Endodermal cell (in vitro differentiated cells): ENCODE data around the gene ARHGAP25. TPM values are rescaled to one million over a fixed set of nuclear protein-coding genes. Genes with fewer than 3 reads are reported as not detected.

Experiments
- DNase-seq: peaks from one replicate; pipeline ENCODE4 v3.0.0-alpha.2; 2017
- H3K27ac ChIP-seq: 2 replicates; pipeline ENCODE4 v1.5.1; 2013; ENCODE audit warnings: mild to moderate bottlenecking, low read depth, low read length, moderate library complexity
- H3K27me3 ChIP-seq: 2 replicates; pipeline ENCODE4 v1.6.1; 2013; ENCODE audit warnings: mild to moderate bottlenecking, low read length, moderate library complexity; ENCODE audit not compliant: insufficient read depth, control insufficient read depth, poor library complexity, severe bottlenecking
- H3K36me3 ChIP-seq: 2 replicates; pipeline ENCODE4 v1.7.0; 2013; ENCODE audit warnings: mild to moderate bottlenecking, low read length, moderate library complexity; ENCODE audit not compliant: control insufficient read depth, insufficient read depth
- H3K4me1 ChIP-seq: one replicate; pipeline ENCODE4 v1.7.0; 2013; ENCODE audit warnings: low read length; ENCODE audit not compliant: control insufficient read depth, insufficient read depth
- H3K4me3 ChIP-seq: 2 replicates; pipeline ENCODE4 v1.5.1; 2013; ENCODE audit warnings: mild to moderate bottlenecking, low read length, moderate library complexity
- H3K9ac ChIP-seq: 2 replicates; pipeline ENCODE4 v1.6.1; 2013; ENCODE audit warnings: mild to moderate bottlenecking, low read length, moderate library complexity; ENCODE audit not compliant: poor library complexity, severe bottlenecking; ENCODE audit errors: extremely low read depth
- H3K9me3 ChIP-seq: 2 replicates; pipeline ENCODE4 v1.6.1; 2013; ENCODE audit warnings: mild to moderate bottlenecking, low read length, moderate library complexity; ENCODE audit not compliant: control insufficient read depth
- H3K27ac Mint-ChIP-seq: 2 replicates; pipeline ENCODE4 v1.8.0; 2020; ENCODE audit warnings: mixed read lengths
- H3K27me3 Mint-ChIP-seq: 2 replicates; pipeline ENCODE4 v1.8.0; 2021; ENCODE audit warnings: mild to moderate bottlenecking, mixed read lengths; ENCODE audit not compliant: insufficient read depth
- H3K36me3 Mint-ChIP-seq: 2 replicates; pipeline ENCODE4 v1.8.0; 2020; ENCODE audit warnings: low read depth, mixed read lengths
- H3K4me1 Mint-ChIP-seq: 2 replicates; pipeline ENCODE4 v1.8.0; 2020; ENCODE audit warnings: mixed read lengths
- H3K4me3 Mint-ChIP-seq: 2 replicates; pipeline ENCODE4 v1.8.0; 2020; ENCODE audit warnings: mild to moderate bottlenecking, moderate library complexity, mixed read lengths
- H3K9me3 Mint-ChIP-seq: 2 replicates; pipeline ENCODE4 v1.8.0; 2020; ENCODE audit warnings: mild to moderate bottlenecking, mixed read lengths
- CTCF ChIP-seq: fragments of 200-600 bp; sonication (generic); conservative IDR thresholded peaks from 2 replicates; pipeline ENCODE4 v1.5.0; 2021; ENCODE audit warnings: antibody characterized with exemption, mild to moderate bottlenecking
- WGBS, 2 experiments: methylation state at CpG; one replicate each; pipeline versions ENCODE4 v1.1.5 to v1.1.7; 2013; ENCODE audit warnings: missing lambda C conversion rate in 2 of 2, mixed read lengths in 1 of 2; ENCODE audit not compliant: insufficient coverage in 1 of 2, insufficient read length in 1 of 2; 5-methylcytosine and 5-hydroxymethylcytosine counted together
- total RNA-seq, 2 donors: library from RNA; stranded (reverse); fragmentation: NEBNext Ultra II Directional in 1 of 2; extraction: Animal tissue kit (Norgen Biotek cat#: 25700) in 1 of 2; gene quantifications; 2 replicates in 1 of 2; 3 replicates in 1 of 2; pipeline ENCODE4 v1.2.1, GENCODE V29; 2021

Gene ARHGAP25
- total RNA-seq, 2 donors from 2014 or later, result 0.82 to 2.6 TPM

GRCh38 chr2:68727683-68728375, 6.8 kb upstream of the ARHGAP25 start:
- Histone ChIP-seq H3K4me3 (no peak overlapping the region), H3K36me3 (no peaks in the 10 kb centered on the region), H3K9ac (no peak overlapping the region), H3K4me1 (no peaks in the 10 kb centered on the region), H3K9me3 (no peaks in the 10 kb centered on the region), H3K27me3 (no peaks in the 10 kb centered on the region), H3K27ac (no peak overlapping the region)
- Mint-ChIP-seq H3K27me3 (peaks cover 2% of the 10 kb centered on the region), H3K27ac (no peak overlapping the region), H3K4me1 (peaks cover 20% of the 10 kb centered on the region), H3K36me3 (no peaks in the 10 kb centered on the region), H3K4me3 (no peak overlapping the region), H3K9me3 (no peaks in the 10 kb centered on the region)
- TF ChIP-seq CTCF, result no peak
- DNase-seq, result no peak
- WGBS, 2 experiments, result 84 to 91% methylated on average over 4 to 6 of the region's 6 CpGs

GRCh38 chr2:68730828-68731227, 3.8 kb upstream of the ARHGAP25 start:
- peaks cover 18% of the 10 kb centered on the region for H3K4me1 Mint-ChIP-seq
- 93 to 100% methylated on average over 3 to 6 of the region's 6 CpGs for WGBS, 2 experiments
- DNase-seq, result peak; percentile 17
- peaks cover 2% of the 10 kb centered on the region for H3K27me3 Mint-ChIP-seq
- Histone ChIP-seq H3K9ac (no peak overlapping the region), H3K9me3 (no peaks in the 10 kb centered on the region), H3K4me3 (no peak overlapping the region), H3K27me3 (no peaks in the 10 kb centered on the region), H3K4me1 (no peaks in the 10 kb centered on the region), H3K27ac (no peak overlapping the region), H3K36me3 (no peaks in the 10 kb centered on the region)
- TF ChIP-seq CTCF, result no peak
- H3K9me3 Mint-ChIP-seq, result no peaks in the 10 kb centered on the region
- H3K27ac Mint-ChIP-seq, result no peak overlapping the region
- no peaks in the 10 kb centered on the region for H3K36me3 Mint-ChIP-seq
- no peak overlapping the region for H3K4me3 Mint-ChIP-seq

- Mint-ChIP-seq H3K9me3 (no peaks in the 10 kb centered on the region), H3K27ac (no peak overlapping the region), H3K4me3 (no peak overlapping the region), H3K36me3 (no peaks in the 10 kb centered on the region), H3K27me3 (peaks cover 2% of the 10 kb centered on the region), H3K4me1 (peaks cover 25% of the 10 kb centered on the region)
- no peak overlapping the region for H3K27ac ChIP-seq
- DNase-seq, result no peak
- TF ChIP-seq CTCF, result no peak
- H3K36me3 ChIP-seq, result no peaks in the 10 kb centered on the region
- H3K27me3 ChIP-seq, result no peaks in the 10 kb centered on the region
- H3K9ac ChIP-seq, result no peak overlapping the region
- no peak overlapping the region for H3K4me3 ChIP-seq
- WGBS, 2 experiments, result 95 to 96% methylated on average over 8 to 19 of the region's 19 CpGs
- H3K9me3 ChIP-seq, result no peaks in the 10 kb centered on the region
- no peaks in the 10 kb centered on the region for H3K4me1 ChIP-seq
Measured at GRCh38 chr2:68732036-68732932, 2.3 kb upstream of the ARHGAP25 start.
